Measurements from ENCODE around the gene TENM3.
"Not testable (repeated sequence)": the region's sequence is repeated elsewhere in the genome, so short reads cannot be mapped to it uniquely, and the experiment has no call there.

TENM3 gene

DNA sequence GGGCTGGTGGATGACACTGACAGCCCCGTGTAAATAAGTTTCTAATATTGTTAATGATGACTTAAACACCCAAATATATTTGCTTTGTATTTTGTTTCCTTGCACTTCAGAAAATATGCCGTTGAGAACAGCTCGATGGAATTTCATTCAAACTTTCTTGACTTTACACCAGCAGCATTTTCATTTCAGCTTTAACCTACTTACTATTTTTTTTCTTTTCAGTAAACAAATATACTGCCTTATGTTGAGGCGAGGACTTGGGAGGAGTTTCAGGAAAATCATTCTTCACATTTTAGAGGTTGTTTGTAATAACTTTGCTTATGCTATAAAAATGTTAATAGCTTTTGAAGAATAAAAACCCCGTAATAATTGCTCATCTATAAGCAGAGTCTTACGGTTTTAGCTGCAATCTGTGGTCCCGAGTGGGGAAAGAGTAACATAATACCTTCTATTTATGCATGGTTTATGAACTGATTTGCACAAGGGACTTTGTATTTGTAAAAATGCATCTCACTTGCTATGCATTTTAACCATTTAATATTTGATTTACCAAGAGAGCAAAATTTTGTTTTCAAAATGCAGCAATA, 14.1 kb upstream of the TENM3 start:
- DNase-seq, result no peak

DNA sequence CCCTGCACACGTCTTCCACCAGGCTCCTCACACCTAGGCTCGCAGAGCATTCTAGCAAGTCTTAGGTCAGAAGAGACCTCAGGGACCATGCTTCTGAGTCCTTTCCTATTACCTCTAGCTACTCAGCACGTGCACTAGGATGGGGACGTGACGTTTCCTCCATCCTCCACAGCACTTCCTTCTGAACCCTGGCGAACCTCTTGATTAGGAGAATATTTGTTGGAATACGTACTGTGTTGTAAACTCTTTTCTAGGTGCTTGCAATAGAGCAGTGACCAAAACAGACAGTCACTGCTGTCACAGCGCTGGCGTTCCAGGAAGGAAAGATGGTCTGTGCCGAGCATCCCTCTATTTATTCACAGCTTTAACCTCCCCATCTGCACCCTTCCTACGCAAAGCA, 12.9 kb upstream of the TENM3 start:
- no peak for DNase-seq

DNA sequence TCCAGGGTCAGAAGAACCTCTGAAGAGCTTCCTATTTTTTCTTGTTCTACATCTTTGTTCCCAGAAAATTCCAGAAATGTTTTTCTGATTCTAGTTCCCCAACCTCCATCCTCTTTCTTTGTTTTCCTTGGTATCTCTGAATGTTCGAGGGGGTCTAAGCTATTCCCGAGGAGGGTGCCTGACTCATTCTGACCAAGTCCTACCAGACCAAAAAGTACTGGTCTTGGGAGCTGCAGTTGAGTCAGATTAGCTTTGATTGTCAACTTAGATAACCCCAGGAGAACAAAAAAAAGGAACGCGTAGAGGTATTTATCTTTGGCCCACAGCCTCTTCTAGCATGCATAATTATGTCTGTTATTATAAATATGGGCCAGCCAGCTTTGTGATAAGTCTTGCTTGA, 12.1 kb upstream of the TENM3 start:
- peak; percentile 67 for DNase-seq

DNA sequence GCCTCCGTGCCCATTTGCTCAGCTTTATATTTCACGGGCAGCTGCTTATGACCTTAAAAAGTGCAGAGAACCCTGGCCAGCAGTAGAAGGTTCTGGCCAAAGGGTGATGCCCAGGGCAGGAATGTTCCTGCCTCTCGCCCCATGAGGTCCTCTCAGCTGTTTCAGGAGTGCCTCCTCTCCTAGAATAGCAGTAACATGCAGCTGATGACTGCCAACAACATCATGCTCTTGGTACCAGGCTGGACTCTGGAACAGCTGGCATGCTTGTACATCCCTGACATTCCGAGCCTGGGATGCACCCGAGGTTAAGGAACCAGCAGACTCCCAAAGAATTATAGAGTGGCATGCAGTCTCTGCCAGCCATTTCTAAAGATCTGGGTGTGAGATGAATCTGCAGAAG, 11.7 kb upstream of the TENM3 start:
- no peak for DNase-seq

DNA sequence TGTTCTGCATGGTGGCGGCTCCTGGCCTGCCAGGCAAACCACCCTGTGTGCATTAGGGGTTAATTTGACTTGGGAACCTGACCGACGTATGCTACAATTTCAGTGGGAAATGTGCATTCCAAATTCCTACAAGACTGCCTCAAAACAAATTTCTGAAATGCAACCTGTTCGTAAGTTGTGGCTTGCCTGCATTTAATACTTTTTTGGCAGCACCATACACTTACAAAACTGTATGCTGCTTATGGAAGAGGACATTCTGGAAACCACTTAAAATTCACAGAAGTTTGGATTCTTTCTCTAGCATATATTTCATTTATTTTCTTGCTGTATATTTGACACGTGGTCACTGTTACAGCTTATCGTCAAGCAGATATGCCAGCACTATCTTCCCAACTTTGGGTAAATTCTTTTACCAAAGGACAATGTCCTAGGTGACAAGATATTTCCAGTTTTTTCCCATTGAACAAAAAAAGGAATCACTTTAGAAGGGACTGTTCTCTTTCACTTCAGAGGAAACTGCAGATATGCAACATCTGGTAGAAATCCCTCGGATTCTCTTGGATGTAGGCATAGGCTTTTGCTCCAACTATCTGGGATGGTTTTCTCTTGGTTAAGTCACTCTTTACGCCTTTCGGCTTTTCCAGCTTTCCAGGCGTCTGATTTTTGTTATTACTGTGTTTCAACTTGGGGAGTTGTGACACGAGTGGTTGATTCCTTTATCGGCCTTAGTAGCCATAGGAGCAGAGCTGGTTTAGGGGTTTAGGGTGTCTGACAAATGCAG, 9.7 kb upstream of the TENM3 start:
- DNase-seq, result no peak

DNA sequence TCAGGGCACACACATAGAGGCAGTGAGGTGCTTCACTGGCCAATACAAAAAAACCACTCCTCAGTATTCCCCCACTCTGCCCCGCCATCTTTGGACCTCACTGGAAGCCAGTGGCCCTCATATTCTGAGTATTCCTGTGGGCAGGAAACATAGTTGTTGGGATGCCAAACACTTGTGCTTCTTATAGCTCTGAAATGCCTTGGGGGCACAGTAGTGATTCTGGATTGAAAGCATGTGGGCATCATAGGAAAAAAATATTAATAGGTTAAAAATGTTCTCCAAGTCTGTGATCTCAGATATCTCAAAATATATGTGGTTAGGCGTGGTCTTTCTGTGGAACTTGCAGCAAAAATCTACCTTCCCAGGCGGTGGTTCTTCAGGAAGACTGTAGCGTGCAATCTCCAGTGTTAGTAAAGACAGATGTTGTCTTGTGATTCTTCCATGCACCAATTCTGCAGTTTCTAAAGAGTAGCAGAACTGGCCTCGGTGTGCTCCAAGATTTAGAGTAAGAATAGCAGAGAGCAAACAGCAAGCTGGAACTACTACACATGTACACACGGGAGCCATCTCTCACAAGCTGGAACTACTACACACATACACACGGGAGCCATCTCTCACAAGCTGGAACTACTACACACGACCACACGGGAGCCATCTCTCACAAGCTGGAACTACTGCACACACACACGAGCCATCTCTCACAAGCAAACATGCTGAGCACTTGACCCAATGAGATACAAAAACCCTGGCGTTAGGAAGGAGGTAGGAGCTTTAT, 8.0 kb upstream of the TENM3 start:
- no peak for DNase-seq

DNA sequence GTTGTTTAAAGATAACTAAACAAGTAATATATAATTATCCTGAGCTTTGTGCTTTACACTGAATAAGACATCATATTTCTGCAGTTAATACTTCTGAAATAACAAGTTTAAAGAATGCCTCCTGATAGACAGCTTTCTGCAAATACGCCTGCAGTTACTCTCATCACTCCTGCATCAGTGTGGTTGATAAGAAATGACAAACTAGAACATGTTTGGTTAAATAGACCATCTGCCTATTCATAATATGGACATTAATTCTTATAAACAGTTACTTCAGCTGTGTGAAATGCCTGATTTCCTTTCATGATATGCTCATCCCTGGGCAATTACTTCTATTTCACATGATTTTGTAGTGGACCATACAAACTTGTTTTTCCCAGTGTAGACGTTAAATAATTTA, 7.0 kb upstream of the TENM3 start:
- DNase-seq, result no peak

DNA sequence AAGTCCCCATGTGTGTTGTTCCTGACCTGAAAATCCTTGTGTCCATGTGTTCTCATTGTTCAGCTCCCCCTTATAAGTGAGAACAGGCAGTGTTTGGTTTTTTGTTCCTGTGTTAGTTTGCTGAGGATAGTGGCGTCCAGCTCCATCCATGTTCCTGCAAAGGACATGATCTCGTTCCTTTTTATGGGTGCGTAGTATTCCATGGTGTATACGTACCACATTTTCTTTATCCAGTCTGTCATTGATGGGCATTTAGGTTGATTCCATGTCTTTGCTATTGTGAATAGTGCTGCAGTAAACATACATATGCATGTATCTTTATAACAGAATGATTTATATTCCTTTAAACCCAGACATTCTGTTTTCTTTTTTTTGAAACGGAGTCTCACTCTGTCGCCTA, 6.2 kb upstream of the TENM3 start:
- not testable (repeated sequence) for DNase-seq

DNA sequence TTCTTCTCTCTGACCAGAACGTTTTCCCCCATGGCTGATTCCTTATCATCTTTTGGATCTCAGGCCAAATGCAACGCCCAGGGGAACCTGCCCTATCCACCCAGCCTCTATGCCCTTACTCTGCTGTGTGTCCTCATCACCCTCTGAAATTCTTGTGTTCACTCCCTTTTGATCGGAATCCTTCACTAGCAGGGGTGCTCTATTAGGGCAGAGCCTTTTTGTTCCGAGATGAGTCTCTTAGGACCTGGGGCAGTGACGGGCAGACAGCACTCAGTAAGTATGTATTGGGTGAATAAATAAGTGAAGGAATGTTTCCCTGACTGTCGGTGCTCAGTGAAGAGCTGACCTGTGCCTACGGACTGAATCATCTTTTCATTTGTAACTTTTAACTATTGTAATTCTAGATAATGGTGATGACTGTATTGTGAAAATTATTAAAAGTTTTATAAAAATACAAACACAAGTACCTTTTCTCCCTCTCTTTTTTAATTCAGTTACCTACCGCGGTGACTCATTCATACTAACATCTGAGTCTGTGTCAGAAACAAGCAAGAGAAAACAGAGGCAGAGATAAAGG, 4.8 kb upstream of the TENM3 start:
- DNase-seq, result no peak

DNA sequence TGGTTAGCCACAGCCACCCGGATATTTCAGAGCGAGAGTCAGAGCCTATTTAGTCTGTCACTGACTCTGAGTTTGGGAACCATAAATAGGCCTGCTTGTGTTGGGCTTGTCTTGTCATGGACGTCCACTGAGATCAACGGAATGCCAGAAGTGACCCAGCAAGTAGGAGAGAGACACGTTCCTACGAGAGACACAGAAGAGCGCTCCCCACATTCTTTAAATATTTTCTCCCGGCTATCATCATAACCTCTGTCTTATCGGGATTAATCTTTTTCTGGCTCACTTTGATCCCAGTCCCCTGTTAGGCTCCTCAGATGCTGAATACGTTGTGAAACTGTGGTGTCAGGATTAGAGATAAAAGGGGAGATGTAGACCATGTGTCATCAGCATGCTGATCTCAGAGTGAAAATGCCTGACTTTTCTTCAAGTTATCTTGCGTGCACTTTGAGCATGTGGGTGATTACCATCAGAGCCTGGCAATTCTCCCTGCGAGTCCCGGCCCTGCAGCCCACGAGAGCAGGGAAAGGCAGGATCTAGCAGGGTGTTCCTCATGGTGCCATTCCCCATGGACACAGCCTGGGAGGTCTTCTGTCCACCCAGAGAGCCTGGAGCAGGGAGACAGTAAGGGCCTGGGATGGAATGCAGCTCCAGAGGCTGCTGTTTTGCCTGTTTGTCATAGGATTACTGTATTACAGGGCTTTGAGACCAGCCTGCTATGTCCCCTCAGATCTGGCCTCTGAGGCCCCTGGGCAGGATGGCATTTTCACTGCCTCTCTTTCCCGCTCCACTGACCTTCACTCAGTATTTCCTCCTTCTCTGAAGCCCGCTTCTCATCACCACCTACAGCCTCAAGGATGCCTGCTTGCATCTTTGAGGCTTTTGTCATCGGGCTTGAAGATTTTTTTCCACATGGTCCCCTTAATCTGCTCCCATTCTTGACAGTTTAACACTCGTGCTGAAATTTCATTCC, 2.8 kb upstream of the TENM3 start:
- peak; percentile 94 for DNase-seq

DNA sequence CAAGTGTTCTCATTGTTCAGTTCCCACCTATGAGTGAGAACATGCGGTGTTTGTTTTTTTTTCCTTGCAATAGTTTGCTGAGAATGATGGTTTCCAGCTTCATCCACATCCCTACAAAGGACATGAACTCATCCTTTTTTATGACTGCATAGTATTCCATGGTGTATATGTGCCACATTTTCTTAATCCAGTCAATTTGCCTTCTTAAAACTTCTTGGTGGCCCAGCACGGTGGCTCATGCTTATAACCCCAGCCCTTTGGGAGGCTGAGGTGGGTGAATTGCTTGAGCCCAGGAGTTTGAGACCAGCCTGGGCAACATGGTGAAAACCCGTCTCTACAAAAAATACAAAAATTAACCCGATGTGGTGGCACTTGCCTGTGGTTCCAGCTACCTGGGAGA, 942 bp upstream of the TENM3 start:
- not testable (repeated sequence) for DNase-seq

DNA sequence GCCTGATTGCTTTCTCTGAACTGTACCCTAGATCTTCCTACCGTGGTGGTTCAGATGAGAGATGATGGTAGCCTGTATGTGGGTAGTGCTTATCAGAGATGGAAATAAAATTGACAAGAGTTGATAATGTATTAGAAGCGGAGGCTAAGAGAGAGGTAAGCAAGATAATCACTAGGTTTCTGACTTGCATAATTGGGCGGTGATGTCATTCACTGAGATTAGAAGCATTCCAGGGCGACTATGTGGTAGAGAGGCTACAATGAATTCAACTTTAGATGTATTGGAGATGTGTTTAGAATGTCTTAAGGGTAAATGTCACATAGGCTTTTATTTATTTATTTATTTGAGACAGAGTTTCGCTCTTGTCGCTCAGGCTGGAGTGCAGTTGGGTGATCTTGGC, 415 bp upstream of the TENM3 start:
- peak; percentile 72 for DNase-seq

DNA sequence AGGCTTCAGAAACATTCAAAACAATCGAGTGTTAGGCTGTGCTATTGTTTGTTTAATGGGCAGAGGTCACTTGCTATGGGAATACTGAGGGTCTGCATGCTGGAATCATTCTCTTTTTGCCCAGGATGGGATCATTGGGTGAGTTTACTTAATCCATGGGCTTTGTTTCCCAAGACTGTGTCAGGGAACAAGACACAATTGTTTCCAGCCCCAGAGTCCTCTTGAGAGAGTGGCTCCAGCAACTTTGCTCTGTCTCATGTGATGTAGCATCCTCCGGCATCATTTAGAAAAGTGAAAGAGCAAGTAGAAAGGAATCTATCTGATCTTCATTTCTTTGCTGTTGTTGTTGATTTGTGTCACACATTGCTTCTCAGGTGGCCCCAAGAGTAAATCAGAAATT, 1.8 kb downstream of the TENM3 start:
- no peak for DNase-seq

DNA sequence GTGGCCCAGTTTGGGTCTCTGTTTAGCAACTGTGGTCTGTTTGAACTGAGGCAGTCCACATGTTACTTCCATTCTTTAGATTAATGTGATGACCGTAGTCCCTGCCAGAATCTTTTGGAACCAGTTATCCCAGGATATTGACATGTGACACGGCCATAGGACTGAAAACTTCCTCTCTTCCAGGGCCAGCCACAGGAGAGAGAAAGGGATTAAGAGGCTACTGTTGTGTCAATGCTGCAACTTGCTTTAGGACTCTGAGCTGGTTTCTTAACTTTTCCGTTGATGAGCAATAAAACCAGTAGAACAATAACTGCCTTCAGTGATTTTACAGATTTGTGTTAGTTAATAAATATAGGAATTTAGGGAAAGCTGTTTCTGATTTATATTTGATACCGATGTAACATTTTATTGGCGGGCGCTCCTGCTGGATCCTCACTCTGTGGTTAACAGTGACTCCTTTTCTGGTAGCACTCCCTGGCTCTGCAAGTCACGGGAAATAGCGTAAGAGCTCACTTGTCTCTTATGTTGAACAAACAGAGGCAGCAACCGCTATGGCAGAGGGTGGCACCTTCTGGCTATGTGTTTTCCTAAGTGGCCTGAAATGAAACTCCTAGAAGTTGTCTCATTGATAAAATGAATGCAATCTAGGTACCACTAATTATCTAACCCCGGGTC, 2.5 kb downstream of the TENM3 start:
- peak; percentile 45 for DNase-seq

DNA sequence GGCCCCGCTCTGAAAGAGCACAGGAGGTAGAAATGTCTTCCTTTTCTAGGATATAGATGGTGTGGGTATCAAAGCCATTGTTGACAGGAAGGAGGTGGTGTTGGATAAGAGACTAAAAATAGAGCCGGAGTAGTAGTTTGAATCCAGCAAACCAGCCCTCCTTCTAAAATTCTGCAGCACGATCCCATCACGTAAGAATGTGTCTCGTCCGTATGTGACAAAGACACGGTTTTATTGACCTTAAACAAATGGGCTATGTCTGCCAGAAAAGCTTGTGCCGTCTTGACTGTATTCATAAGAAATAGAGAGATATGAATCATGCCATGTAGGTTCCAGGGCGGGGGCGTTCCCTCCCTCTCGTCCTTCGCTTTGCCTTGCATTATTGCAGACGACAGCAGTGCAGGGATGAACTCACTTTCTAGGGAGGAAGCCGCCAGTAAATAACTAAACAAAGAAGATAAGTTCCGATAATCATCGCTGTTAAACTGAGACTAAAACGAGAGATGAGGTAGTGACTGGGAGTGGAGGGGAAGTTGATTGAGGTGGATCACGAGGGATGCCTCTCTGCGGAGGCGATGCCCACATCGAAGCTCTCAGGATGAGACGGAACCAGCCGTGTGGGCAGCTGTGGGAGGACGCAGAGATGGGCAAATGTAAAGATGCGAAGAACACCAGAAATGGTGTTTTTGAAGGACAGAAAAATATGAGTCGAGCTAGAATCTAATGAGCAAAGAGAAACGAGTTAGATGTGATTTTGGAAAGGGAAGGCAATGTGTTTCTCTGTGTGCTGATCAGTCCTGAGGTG, 3.4 kb downstream of the TENM3 start:
- DNase-seq, result no peak

DNA sequence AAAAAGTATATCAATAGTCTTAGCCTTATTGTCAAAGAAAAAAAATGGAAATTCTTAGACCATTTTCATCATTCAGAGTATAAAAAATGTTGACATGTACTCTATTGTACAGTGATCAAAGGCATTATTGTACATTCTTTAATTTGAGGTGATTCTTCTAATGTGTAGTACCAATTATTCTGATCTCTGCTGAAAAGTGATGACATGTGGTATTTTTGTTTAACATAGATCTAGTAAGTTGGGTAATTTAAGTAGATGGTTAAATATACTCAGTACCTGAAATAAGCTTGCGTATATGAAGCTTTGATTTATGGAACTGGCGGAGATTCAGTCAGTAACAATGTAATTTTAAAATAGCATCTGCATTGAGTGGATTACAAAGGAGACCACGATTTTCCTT, 5.1 kb downstream of the TENM3 start:
- DNase-seq, result no peak

DNA sequence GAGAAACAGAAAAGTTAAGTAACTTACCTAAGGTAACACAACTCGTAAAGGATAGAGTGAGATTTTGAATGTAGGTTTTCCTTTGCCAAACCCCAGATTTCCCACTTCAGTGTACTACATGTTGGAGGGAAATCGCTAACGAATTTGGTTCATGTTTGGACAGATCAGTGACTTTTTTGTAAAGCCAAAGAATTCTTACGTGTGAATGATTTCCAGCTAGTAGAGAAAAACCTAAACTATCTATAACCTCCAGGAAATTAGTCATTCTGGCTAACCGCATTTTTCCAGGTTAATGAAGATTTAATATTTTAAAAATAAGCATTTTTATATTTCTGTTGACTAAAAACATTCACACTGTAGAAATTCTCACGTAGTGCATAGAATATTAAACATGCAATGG, 7.2 kb downstream of the TENM3 start:
- DNase-seq, result no peak

DNA sequence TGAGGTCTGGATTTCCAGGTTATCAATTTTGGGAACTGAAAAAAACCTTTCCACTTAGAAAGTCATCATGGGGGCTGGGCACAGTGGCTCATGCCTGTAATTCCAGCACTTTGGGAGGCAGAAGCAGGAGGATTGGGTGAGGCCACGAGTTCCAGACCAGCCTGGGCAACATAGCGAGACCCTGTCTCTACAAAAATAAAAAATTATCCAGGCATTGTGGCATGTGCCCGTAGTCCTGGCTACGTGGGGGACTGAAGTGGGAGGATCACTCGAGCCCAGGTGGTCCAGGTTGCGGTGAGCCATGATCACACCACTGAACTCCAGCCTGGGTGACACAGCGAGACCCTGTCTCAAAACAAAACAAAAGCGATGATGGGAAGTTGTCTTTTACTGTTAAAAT, 7.9 kb downstream of the TENM3 start:
- DNase-seq, result no peak

DNA sequence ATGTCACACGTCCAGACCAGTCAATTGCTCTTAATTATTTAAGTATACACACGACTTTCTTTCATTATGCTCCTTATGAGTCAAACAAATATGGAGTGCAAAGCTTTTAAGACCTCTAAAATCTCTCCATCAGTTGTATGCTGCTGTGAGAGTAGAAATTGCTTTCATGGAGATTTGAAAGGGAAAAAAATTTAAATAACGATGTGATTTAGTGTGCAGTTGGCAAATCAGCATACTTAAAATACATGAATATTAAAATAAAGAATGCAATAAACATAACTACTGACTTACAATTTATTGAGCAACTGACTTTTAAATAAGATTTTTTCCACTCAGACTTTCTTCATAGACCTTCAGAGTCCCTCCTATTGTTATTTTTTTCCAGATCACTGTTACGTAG, 9.0 kb downstream of the TENM3 start:
- DNase-seq, result no peak

DNA sequence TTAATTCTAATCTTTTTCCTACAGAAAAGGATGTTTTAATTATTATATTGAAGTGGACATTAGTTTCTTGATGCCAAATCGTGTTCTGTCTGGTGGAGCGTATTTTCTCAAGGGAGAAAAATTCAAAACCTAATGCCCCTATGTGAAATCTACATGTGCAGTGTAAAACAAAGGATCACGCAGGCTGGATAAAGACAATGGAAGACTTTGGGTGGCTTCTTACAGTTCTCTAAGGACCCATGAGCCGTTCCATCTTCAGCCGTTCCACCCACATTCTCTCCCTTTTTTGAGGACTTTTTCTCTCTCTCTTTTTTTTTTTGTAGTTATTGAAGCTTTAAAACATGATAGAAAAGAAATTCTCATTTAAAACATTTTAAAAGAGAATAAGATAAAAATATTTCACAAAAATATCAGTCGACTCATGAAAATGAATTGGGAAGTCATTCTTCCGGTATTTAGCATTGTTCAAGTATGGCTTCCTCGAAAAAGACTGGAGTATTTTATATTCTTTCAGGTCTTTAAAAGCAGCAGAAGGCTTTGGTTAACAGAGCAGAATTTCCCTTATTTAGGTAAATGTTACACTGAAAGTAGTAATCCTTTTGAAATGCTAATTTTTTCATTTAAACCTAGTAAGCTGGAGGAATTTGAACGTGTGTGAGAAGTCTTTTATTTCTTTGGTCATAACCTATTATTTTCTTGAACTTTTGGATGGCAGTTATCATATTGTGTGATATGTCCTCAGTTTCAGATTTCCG, 11.0 kb downstream of the TENM3 start:
- DNase-seq, result no peak
